Measurements from ENCODE around the gene OPN4.

Gene OPN4

DNA sequence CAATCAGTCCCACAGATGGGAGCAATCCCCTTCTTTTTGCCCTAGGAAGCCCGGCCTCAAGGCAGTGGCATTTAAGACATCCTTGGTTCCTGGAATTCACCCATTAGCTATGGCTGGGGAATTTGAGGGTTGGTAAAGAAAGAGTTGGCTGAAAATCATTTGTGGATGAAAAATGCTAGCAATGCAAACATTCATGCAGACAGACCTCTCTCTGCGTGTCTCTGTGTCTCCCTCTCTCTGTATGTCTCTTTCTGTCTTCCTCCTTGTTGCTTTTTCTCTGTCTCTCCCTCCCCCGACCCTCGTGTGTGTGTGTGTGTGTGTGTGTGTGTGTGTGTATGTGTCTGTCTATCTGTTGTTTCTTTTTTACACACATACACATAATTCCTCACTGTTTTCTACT, 33.4 kb downstream of the OPN4 start:
- no peaks in the 10 kb centered on the region for H3K9me2 ChIP-seq (replicated peaks; ENCODE audit: low read depth, low read length)

DNA sequence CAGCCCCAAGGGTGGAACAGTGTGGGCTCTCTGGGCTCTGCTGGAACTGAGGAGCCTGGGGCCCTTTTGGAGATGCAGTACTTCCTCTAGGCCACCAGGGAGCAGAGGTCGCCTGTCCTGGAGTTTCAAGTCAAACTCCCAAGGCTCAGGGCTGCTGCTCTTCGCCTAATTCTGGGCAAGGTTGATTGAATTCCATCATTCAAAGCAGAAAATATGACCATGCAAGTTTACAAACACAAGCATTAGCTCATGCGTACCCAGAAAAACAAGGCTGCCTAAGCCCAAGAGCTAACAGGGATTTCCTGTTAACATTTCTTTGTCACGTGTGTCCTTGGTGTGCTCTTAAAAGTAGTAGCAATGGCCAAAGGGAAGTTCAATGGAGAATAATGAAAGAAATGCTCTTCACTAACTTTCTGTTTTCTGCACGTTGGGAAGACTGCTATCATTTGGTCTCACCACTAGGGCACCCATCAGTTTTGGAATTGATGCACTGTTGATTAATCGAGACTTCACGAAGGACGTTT, 34.1 kb downstream of the OPN4 start:
- Histone ChIP-seq H3K9ac (ENCODE audit: low read depth, low read length, poor library complexity, severe bottlenecking) (no peak overlapping the region), H3K27me3 (ENCODE audit: insufficient read depth, low read length, poor library complexity, severe bottlenecking) (no peaks in the 10 kb centered on the region), H3K4me1 (ENCODE audit: insufficient read depth, low read length, poor library complexity, severe bottlenecking) (no peaks in the 10 kb centered on the region), H3F3A (ENCODE audit: low read depth) (no peaks in the 10 kb centered on the region), H3K9me3 (ENCODE audit: insufficient read depth, low read depth, low read length) (no peaks in the 10 kb centered on the region), H3K4me2 (ENCODE audit: low read depth, low read length, poor library complexity, severe bottlenecking) (no peak overlapping the region), H3K79me2 (ENCODE audit: insufficient read depth, low read length) (no peaks in the 10 kb centered on the region), H3K36me3 (ENCODE audit: insufficient read depth, low read length) (no peaks in the 10 kb centered on the region), H3K4me3 (ENCODE audit: low read length, poor library complexity, severe bottlenecking) (no peak overlapping the region), H2AFZ (ENCODE audit: low read length) (no peak overlapping the region), H4K20me1 (ENCODE audit: insufficient read depth, low read length, poor library complexity, severe bottlenecking) (no peaks in the 10 kb centered on the region), H3K9me2 (replicated peaks; ENCODE audit: low read depth, low read length) (no peaks in the 10 kb centered on the region)
- TF ChIP-seq EZH2phosphoT487 (IDR thresholded peaks at IDR 0.05; ENCODE audit: borderline replicate concordance) = no peak
- TF ChIP-seq, protein P1, sequence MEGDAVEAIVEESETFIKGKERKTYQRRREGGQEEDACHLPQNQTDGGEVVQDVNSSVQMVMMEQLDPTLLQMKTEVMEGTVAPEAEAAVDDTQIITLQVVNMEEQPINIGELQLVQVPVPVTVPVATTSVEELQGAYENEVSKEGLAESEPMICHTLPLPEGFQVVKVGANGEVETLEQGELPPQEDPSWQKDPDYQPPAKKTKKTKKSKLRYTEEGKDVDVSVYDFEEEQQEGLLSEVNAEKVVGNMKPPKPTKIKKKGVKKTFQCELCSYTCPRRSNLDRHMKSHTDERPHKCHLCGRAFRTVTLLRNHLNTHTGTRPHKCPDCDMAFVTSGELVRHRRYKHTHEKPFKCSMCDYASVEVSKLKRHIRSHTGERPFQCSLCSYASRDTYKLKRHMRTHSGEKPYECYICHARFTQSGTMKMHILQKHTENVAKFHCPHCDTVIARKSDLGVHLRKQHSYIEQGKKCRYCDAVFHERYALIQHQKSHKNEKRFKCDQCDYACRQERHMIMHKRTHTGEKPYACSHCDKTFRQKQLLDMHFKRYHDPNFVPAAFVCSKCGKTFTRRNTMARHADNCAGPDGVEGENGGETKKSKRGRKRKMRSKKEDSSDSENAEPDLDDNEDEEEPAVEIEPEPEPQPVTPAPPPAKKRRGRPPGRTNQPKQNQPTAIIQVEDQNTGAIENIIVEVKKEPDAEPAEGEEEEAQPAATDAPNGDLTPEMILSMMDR (conservative IDR thresholded peaks at IDR 0.05; ENCODE audit: low read length) = peak; percentile 78

More for the DNA sequence above, 33.4 kb downstream of the OPN4 start:
- H4K20me1 ChIP-seq (ENCODE audit: insufficient read depth, low read length, poor library complexity, severe bottlenecking) = no peaks in the 10 kb centered on the region
- H3K79me2 ChIP-seq (ENCODE audit: insufficient read depth, low read length) = no peaks in the 10 kb centered on the region
- no peaks in the 10 kb centered on the region for H3K36me3 ChIP-seq (ENCODE audit: insufficient read depth, low read length)
- no peak overlapping the region for H3K9ac ChIP-seq (ENCODE audit: low read depth, low read length, poor library complexity, severe bottlenecking)
- H2AFZ ChIP-seq (ENCODE audit: low read length) = no peak overlapping the region
- H3K4me3 ChIP-seq (ENCODE audit: low read length, poor library complexity, severe bottlenecking) = no peak overlapping the region
- no peaks in the 10 kb centered on the region for H3K27me3 ChIP-seq (ENCODE audit: insufficient read depth, low read length, poor library complexity, severe bottlenecking)
- H3K4me2 ChIP-seq (ENCODE audit: low read depth, low read length, poor library complexity, severe bottlenecking) = no peak overlapping the region
- H3K9me3 ChIP-seq (ENCODE audit: insufficient read depth, low read depth, low read length) = no peaks in the 10 kb centered on the region
- TF ChIP-seq EZH2phosphoT487 (IDR thresholded peaks at IDR 0.05; ENCODE audit: borderline replicate concordance) = no peak
- TF ChIP-seq, protein P1 (conservative IDR thresholded peaks at IDR 0.05; ENCODE audit: low read length) = no peak
- H3F3A ChIP-seq (ENCODE audit: low read depth) = no peaks in the 10 kb centered on the region
- H3K4me1 ChIP-seq (ENCODE audit: insufficient read depth, low read length, poor library complexity, severe bottlenecking) = no peaks in the 10 kb centered on the region

DNA sequence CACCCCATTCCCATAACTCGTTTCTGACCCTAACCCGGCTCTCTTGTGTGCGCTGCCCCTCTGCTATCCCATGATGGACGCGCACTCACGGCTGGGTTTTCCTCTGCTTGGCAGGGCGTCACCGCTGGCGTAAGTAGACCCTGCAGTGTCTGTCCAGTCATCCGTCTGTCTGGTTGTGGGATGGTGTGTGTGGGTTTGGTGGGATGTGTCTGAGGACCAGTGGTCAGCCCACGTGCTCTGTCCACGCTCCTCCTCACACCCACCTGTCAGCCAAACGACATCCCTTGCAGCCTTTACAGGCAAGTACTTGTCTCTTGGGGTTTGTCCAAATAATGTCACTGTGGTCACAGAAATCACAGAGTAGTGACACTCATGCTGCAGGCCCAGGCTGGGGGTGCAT, 34.8 kb downstream of the OPN4 start:
- no peaks in the 10 kb centered on the region for H3K9me3 ChIP-seq (ENCODE audit: insufficient read depth, low read depth, low read length)
- H3K36me3 ChIP-seq (ENCODE audit: insufficient read depth, low read length) = no peaks in the 10 kb centered on the region
- H3K79me2 ChIP-seq (ENCODE audit: insufficient read depth, low read length) = no peaks in the 10 kb centered on the region
- TF ChIP-seq, protein P1 (conservative IDR thresholded peaks at IDR 0.05; ENCODE audit: low read length) = no peak
- TF ChIP-seq EZH2phosphoT487 (IDR thresholded peaks at IDR 0.05; ENCODE audit: borderline replicate concordance) = no peak
- H3K9me2 ChIP-seq (replicated peaks; ENCODE audit: low read depth, low read length) = no peaks in the 10 kb centered on the region
- H2AFZ ChIP-seq (ENCODE audit: low read length) = no peak overlapping the region
- H3F3A ChIP-seq (ENCODE audit: low read depth) = no peaks in the 10 kb centered on the region
- H3K4me3 ChIP-seq (ENCODE audit: low read length, poor library complexity, severe bottlenecking) = no peak overlapping the region
- no peaks in the 10 kb centered on the region for H3K4me1 ChIP-seq (ENCODE audit: insufficient read depth, low read length, poor library complexity, severe bottlenecking)
- no peak overlapping the region for H3K4me2 ChIP-seq (ENCODE audit: low read depth, low read length, poor library complexity, severe bottlenecking)
- H3K9ac ChIP-seq (ENCODE audit: low read depth, low read length, poor library complexity, severe bottlenecking) = no peak overlapping the region
- H4K20me1 ChIP-seq (ENCODE audit: insufficient read depth, low read length, poor library complexity, severe bottlenecking) = no peaks in the 10 kb centered on the region
- no peaks in the 10 kb centered on the region for H3K27me3 ChIP-seq (ENCODE audit: insufficient read depth, low read length, poor library complexity, severe bottlenecking)
